Brain pericyte (primary cell): ENCODE results near the gene BTBD16.

Experiments used
- DNase-seq: peaks from one replicate; pipeline ENCODE4 v3.0.0-alpha.2; 2012; ENCODE audit warnings: low read depth, low spot score

Gene BTBD16

GRCh38 chr10:122311716-122312115 is 40.6 kb downstream of the BTBD16 start:
- DNase-seq, result no peak

- DNase-seq, result no peak
These were observed 45.3 kb downstream of the BTBD16 start for GRCh38 chr10:122316224-122316884.

- DNase-seq, result no peak
These were observed 50.9 kb downstream of the BTBD16 start for GRCh38 chr10:122321960-122322359.

- no peak for DNase-seq
These were observed 52.1 kb downstream of the BTBD16 start for GRCh38 chr10:122323189-122323588.

GRCh38 chr10:122323941-122324675 is 53.0 kb downstream of the BTBD16 start:
- DNase-seq, result no peak

- no peak for DNase-seq
These were observed 54.1 kb downstream of the BTBD16 start for GRCh38 chr10:122325235-122325634.

- DNase-seq, result no peak
These were observed 55.3 kb downstream of the BTBD16 start for GRCh38 chr10:122326385-122326784.

- no peak for DNase-seq
These were observed 55.7 kb downstream of the BTBD16 start for GRCh38 chr10:122326806-122327205.

GRCh38 chr10:122327237-122328206 is 56.4 kb downstream of the BTBD16 start:
- DNase-seq, result no peak

- no peak for DNase-seq
These were observed 57.6 kb downstream of the BTBD16 start for GRCh38 chr10:122328676-122329075.

GRCh38 chr10:122329416-122329815 is 58.3 kb downstream of the BTBD16 start:
- no peak for DNase-seq

GRCh38 chr10:122331100-122331499 is 60.0 kb downstream of the BTBD16 start:
- DNase-seq, result no peak

GRCh38 chr10:122331615-122332446 is 60.7 kb downstream of the BTBD16 start:
- DNase-seq, result no peak

- no peak for DNase-seq
These were observed 61.9 kb downstream of the BTBD16 start for GRCh38 chr10:122333037-122333436.

GRCh38 chr10:122336332-122336731 is 65.2 kb downstream of the BTBD16 start:
- no peak for DNase-seq

- DNase-seq, result no peak
These were observed 65.9 kb downstream of the BTBD16 start for GRCh38 chr10:122336961-122337360.

GRCh38 chr10:122338609-122339441 is 67.7 kb downstream of the BTBD16 start:
- no peak for DNase-seq

GRCh38 chr10:122341141-122341810 is 70.2 kb downstream of the BTBD16 start:
- no peak for DNase-seq

GRCh38 chr10:122342293-122343134 is 71.4 kb downstream of the BTBD16 start:
- peak; percentile 29 for DNase-seq
